K562 (cell line): ENCODE results near the gene ITPK1. TPM values are rescaled to one million over a fixed set of nuclear protein-coding genes. Genes with fewer than 3 reads are reported as not detected.

Experiments used
- CHD4 ChIP-seq: fragments of 200-600 bp; sonication (generic); IDR thresholded peaks from 3 replicates; pipeline ENCODE4 v1.6.1; 2012; ENCODE audit warnings: low read depth, mild to moderate bottlenecking, mixed read lengths, low read length, inconsistent platforms; ENCODE audit not compliant: insufficient read depth, insufficient replicate concordance, poor library complexity, severe bottlenecking
- CXXC5 ChIP-seq: fragments of 250-450 bp; sonication (Bioruptor Pico); IDR thresholded peaks from 2 replicates; pipeline ENCODE4 v1.8.0; 2022; ENCODE audit warnings: inconsistent platforms, mild to moderate bottlenecking, moderate library complexity
- DLX4 ChIP-seq: fragments of 250-450 bp; sonication (Bioruptor Pico); IDR thresholded peaks from 2 replicates; pipeline ENCODE4 v1.6.1; 2021; ENCODE audit warnings: mild to moderate bottlenecking
- DNMT1 ChIP-seq: fragments of 450-650 bp; IDR thresholded peaks from 2 replicates; pipeline ENCODE4 v1.6.1; 2016; ENCODE audit warnings: antibody characterized with exemption, mild to moderate bottlenecking
- ELF4 ChIP-seq: fragments of 450-650 bp; formaldehyde crosslinking; IDR thresholded peaks from 2 replicates; pipeline ENCODE4 v1.4.0; 2022; ENCODE audit warnings: missing genetic modification characterization
- NFIC ChIP-seq: fragments of 450-650 bp; IDR thresholded peaks from 2 replicates; pipeline ENCODE4 v1.6.1; 2017; ENCODE audit warnings: mild to moderate bottlenecking, inconsistent platforms
- NRF1 ChIP-seq, 2 experiments: fragments of 450-650 bp; IDR thresholded peaks in 1 of 2; conservative IDR thresholded peaks in 1 of 2; 2 replicates each; pipeline ENCODE4 v1.6.1; 2014; ENCODE audit warnings: mild to moderate bottlenecking in 2 of 2
- RAD21 ChIP-seq, 2 experiments: fragments of 250-450 bp in 1 of 2; fragments of 450-650 bp in 1 of 2; sonication (Bioruptor Pico) in 1 of 2; formaldehyde crosslinking in 1 of 2; IDR thresholded peaks in 1 of 2; conservative IDR thresholded peaks in 1 of 2; 2 replicates each; pipeline versions ENCODE4 v1.4.0 to v1.8.0; 2020 to 2022; ENCODE audit warnings: mild to moderate bottlenecking in 2 of 2, moderate library complexity in 1 of 2
- RBFOX2 ChIP-seq: fragments of 200-400 bp; formaldehyde crosslinking; IDR thresholded peaks from 2 replicates; pipeline ENCODE4 v1.6.1; 2017; ENCODE audit warnings: low read depth, mild to moderate bottlenecking, low read length, moderate library complexity
- RNF2 ChIP-seq: sonication (generic); IDR thresholded peaks from 2 replicates; pipeline ENCODE4 v1.6.1; 2016
- SRSF1 ChIP-seq: fragments of 200-400 bp; formaldehyde crosslinking; IDR thresholded peaks from 2 replicates; pipeline ENCODE4 v1.6.1; 2017; ENCODE audit warnings: mild to moderate bottlenecking, low read depth, low read length, moderate library complexity
- TRIM28 ChIP-seq: fragments of 450-650 bp; IDR thresholded peaks from 2 replicates; pipeline ENCODE4 v1.6.1; 2017
- YY1 ChIP-seq, 3 experiments: IDR thresholded peaks; 2 replicates each; pipeline ENCODE4 v1.6.1; 2011; ENCODE audit warnings: low read length in 2 of 3, mild to moderate bottlenecking in 2 of 3, moderate library complexity in 2 of 3, borderline replicate concordance in 1 of 3, control low read depth in 1 of 3, low read depth in 1 of 3; ENCODE audit not compliant: insufficient read depth in 3 of 3, insufficient replicate concordance in 2 of 3, control insufficient read depth in 1 of 3, insufficient read length in 1 of 3; ENCODE audit errors: extremely low read depth in 1 of 3
- ZNF395 ChIP-seq: fragments of 200-800 bp; sonication (Bioruptor generic); IDR thresholded peaks from 2 replicates; pipeline ENCODE4 v1.6.1; 2017; ENCODE audit warnings: missing genetic modification characterization, missing compliant biosample characterization
- polyA plus RNA-seq, 8 experiments: library from polyadenylated mRNA; depleted of rRNA in 4 of 8; stranded (reverse) in 5 of 8; unstranded in 3 of 8; fragments of >200 nt; fragmentation: Nextera tagmentation in 2 of 8; fragmentation: Illumina TruSeq in 1 of 8; extraction: Ambion mirVana in 2 of 8; extraction: Trizol in 1 of 8; gene quantifications; 2 replicates each; pipeline versions ENCODE4 v1.2.1 to v1.2.3, GENCODE V29; 2011 to 2014; ENCODE audit warnings: inconsistent platforms in 1 of 8, missing spikeins in 1 of 8
- total RNA-seq, 7 experiments: library from RNA; depleted of rRNA in 6 of 7; stranded (reverse); fragments of >200 nt in 6 of 7; fragmentation: Illumina TruSeq in 2 of 7; extraction: Trizol in 2 of 7; gene quantifications; 2 replicates each; pipeline versions ENCODE4 v1.2.1 to v1.2.3, GENCODE V29; 2011 to 2021; ENCODE audit warnings: low replicate concordance in 1 of 7
- TF ChIP-seq, protein P1 (sequence below), 2 experiments: fragments of 200-800 bp in 1 of 2; sonication (Bioruptor generic) in 1 of 2; sonication (generic) in 1 of 2; formaldehyde crosslinking in 1 of 2; IDR thresholded peaks in 1 of 2; conservative IDR thresholded peaks in 1 of 2; 2 replicates each; pipeline versions ENCODE4 v1.5.0 to v1.6.1; 2016 to 2020; ENCODE audit warnings: missing compliant biosample characterization in 1 of 2, missing genetic modification characterization in 1 of 2, missing genetic modification reagents in 1 of 2
- TF ChIP-seq, protein P2 (sequence below): sonication (generic); formaldehyde crosslinking; IDR thresholded peaks from 2 replicates; pipeline ENCODE4 v1.8.1; 2022; ENCODE audit warnings: missing genetic modification reagents
- TF ChIP-seq, protein P3 (sequence below), 3 experiments: IDR thresholded peaks in 2 of 3; conservative IDR thresholded peaks in 1 of 3; 2 replicates each; pipeline ENCODE4 v1.5.1; 2011 to 2012; ENCODE audit warnings: low read length in 3 of 3, mild to moderate bottlenecking in 3 of 3, control low read depth in 2 of 3, improper control_type of control experiment in 1 of 3, inconsistent platforms in 1 of 3, low read depth in 1 of 3, mixed read lengths in 1 of 3, moderate library complexity in 1 of 3; ENCODE audit not compliant: insufficient read depth in 2 of 3

ITPK1 gene
- total and polyA plus RNA-seq, 9 of the 15 experiments (the other 6 are each of a cell fraction or from before 2014, with no cell fraction given) = 1.2 to 39.2 (median 23.0) TPM

DNA sequence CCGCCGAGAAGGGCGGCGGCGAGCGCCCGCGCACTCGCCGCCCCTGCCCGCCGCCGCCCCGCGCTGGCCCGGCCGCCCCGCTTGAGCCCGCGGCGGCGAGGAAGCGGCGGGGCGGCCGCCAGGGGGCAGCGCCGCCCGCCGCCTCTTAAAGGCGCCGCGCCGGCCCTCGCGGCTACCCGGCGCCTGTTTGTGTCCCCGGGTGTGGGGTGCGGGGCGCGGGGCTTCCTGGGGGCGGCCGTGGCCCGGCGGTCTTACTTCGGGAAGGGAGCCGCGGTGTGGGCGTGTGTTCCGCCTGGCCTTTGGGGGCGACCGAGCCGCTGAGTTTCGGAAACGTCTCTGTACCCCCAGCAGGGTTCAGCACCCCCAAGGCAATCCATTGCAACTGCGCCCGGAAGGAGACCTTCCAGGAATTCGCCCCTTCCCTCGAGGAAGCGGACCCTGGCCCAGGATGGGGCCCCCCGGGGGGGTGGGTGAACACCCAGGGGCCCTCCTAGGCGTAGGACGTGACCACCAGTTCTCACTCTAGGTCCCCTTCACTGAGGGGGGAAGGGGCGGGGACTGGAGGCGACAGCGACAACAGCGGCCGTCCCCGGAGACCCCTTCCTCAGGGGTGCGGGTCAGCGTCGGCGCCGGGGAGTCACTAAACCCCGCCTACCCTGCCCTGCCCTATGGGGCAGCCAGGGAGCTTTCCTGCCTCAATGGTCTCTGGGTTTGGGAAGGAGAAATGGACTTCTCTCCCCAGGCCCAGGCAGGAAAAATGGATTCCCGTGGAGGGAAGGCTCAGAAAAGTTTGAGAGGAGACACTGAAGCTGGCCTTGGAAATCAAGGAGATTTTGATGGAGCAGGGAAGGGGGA, at the start of gene ITPK1 (continued):
- TF ChIP-seq ZNF395 (CRISPR knock-in tag) (peak; percentile 84), CXXC5 (CRISPR knock-in tag) (peak; percentile 7), NFIC (no peak), RAD21 (CRISPR knock-in tag; conservative IDR thresholded peaks at IDR 0.05 in 1 of 2, IDR thresholded peaks at IDR 0.05 in 1 of 2) (peak in 1 of 2 experiments; percentile 34; a peak in 2 of 4 replicates), DLX4 (CRISPR knock-in tag) (no peak), TRIM28 (no peak), CHD4 (no peak), YY1 (IDR thresholded peaks at IDR 0.05; ENCODE audit: borderline replicate concordance in 1 of 3, control insufficient read depth in 1 of 3, extremely low read depth in 1 of 3, insufficient read depth in 3 of 3, insufficient read length in 1 of 3, insufficient replicate concordance in 2 of 3, low read depth in 1 of 3, low read length in 2 of 3) (peak in 1 of 3 experiments; percentile 39), DNMT1 (no peak), ELF4 (CRISPR knock-in tag) (no peak), NRF1 (conservative IDR thresholded peaks at IDR 0.05 in 1 of 2, IDR thresholded peaks at IDR 0.05 in 1 of 2) (peak; percentile 17 to 41; a peak in 2 of 4 replicates), RNF2 (no peak), RBFOX2 (peak; percentile 72), SRSF1 (no peak)
- TF ChIP-seq, protein P1, sequence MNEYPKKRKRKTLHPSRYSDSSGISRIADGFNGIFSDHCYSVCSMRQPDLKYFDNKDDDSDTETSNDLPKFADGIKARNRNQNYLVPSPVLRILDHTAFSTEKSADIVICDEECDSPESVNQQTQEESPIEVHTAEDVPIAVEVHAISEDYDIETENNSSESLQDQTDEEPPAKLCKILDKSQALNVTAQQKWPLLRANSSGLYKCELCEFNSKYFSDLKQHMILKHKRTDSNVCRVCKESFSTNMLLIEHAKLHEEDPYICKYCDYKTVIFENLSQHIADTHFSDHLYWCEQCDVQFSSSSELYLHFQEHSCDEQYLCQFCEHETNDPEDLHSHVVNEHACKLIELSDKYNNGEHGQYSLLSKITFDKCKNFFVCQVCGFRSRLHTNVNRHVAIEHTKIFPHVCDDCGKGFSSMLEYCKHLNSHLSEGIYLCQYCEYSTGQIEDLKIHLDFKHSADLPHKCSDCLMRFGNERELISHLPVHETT (CRISPR knock-in tag; conservative IDR thresholded peaks at IDR 0.05 in 1 of 2, IDR thresholded peaks at IDR 0.05 in 1 of 2) = peak in 1 of 2 experiments; percentile 87; a peak in 1 of 4 replicates
- TF ChIP-seq, protein P2, sequence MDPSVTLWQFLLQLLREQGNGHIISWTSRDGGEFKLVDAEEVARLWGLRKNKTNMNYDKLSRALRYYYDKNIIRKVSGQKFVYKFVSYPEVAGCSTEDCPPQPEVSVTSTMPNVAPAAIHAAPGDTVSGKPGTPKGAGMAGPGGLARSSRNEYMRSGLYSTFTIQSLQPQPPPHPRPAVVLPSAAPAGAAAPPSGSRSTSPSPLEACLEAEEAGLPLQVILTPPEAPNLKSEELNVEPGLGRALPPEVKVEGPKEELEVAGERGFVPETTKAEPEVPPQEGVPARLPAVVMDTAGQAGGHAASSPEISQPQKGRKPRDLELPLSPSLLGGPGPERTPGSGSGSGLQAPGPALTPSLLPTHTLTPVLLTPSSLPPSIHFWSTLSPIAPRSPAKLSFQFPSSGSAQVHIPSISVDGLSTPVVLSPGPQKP (CRISPR knock-in tag) = no peak
- TF ChIP-seq, protein P3, sequence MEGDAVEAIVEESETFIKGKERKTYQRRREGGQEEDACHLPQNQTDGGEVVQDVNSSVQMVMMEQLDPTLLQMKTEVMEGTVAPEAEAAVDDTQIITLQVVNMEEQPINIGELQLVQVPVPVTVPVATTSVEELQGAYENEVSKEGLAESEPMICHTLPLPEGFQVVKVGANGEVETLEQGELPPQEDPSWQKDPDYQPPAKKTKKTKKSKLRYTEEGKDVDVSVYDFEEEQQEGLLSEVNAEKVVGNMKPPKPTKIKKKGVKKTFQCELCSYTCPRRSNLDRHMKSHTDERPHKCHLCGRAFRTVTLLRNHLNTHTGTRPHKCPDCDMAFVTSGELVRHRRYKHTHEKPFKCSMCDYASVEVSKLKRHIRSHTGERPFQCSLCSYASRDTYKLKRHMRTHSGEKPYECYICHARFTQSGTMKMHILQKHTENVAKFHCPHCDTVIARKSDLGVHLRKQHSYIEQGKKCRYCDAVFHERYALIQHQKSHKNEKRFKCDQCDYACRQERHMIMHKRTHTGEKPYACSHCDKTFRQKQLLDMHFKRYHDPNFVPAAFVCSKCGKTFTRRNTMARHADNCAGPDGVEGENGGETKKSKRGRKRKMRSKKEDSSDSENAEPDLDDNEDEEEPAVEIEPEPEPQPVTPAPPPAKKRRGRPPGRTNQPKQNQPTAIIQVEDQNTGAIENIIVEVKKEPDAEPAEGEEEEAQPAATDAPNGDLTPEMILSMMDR (IDR thresholded peaks at IDR 0.05 in 2 of 3, conservative IDR thresholded peaks at IDR 0.05 in 1 of 3; ENCODE audit: insufficient read depth in 2 of 3, low read depth in 1 of 3, low read length in 3 of 3) = peak in 2 of 3 experiments; percentile 32 to 56; a peak in 2 of 6 replicates
